Dedifferentiated amniotic fluid mesenchymal stem cell (primary cell): Measurements from ENCODE around the gene PPP4R1.
A peak's percentile ranks its signal among the peaks of the same experiment; 100 is the strongest.

Experiments used
- DNase-seq: peaks from one replicate; pipeline ENCODE4 v3.0.0-alpha.2; 2016; ENCODE audit errors: extremely low spot score

The PPP4R1 gene

GRCh38 chr18:9587924-9588323 lies 26.4 kb downstream of the PPP4R1 start:
- DNase-seq: no peak

- no peak for DNase-seq
These were observed 27.5 kb downstream of the PPP4R1 start for GRCh38 chr18:9586814-9587213.

GRCh38 chr18:9581667-9582066 lies 32.7 kb downstream of the PPP4R1 start:
- DNase-seq: no peak

- no peak for DNase-seq
These were observed 36.1 kb downstream of the PPP4R1 start for GRCh38 chr18:9578306-9578705.

- no peak for DNase-seq
These were observed 37.0 kb downstream of the PPP4R1 start for GRCh38 chr18:9577361-9577760.

GRCh38 chr18:9575558-9575957 lies 38.8 kb downstream of the PPP4R1 start:
- peak; percentile 96 for DNase-seq

- DNase-seq: no peak
These were observed 39.8 kb downstream of the PPP4R1 start for GRCh38 chr18:9574473-9575115.

- DNase-seq: no peak
These were observed 42.8 kb downstream of the PPP4R1 start for GRCh38 chr18:9571546-9571945.

- DNase-seq: no peak
These were observed 44.1 kb downstream of the PPP4R1 start for GRCh38 chr18:9570255-9570654.

- DNase-seq: no peak
These were observed 45.2 kb downstream of the PPP4R1 start for GRCh38 chr18:9569178-9569577.

- no peak for DNase-seq
These were observed 46.2 kb downstream of the PPP4R1 start for GRCh38 chr18:9568186-9568585.

- DNase-seq: no peak
These were observed 49.0 kb downstream of the PPP4R1 start for GRCh38 chr18:9565407-9565806.

GRCh38 chr18:9563331-9563730 lies 51.0 kb downstream of the PPP4R1 start:
- DNase-seq: no peak

GRCh38 chr18:9562584-9562983 lies 51.8 kb downstream of the PPP4R1 start:
- no peak for DNase-seq

GRCh38 chr18:9561759-9562158 lies 52.6 kb downstream of the PPP4R1 start:
- no peak for DNase-seq

GRCh38 chr18:9559253-9559652 lies 55.1 kb downstream of the PPP4R1 start:
- DNase-seq: no peak

GRCh38 chr18:9558387-9559064 lies 55.8 kb downstream of the PPP4R1 start:
- no peak for DNase-seq

GRCh38 chr18:9557250-9557943 lies 57.0 kb downstream of the PPP4R1 start:
- DNase-seq: no peak

- no peak for DNase-seq
These were observed 61.7 kb downstream of the PPP4R1 start for GRCh38 chr18:9552616-9553015.

GRCh38 chr18:9552191-9552590 lies 62.2 kb downstream of the PPP4R1 start:
- no peak for DNase-seq

- no peak for DNase-seq
These were observed 63.9 kb downstream of the PPP4R1 start for GRCh38 chr18:9550429-9550828.

- no peak for DNase-seq
These were observed 65.0 kb downstream of the PPP4R1 start for GRCh38 chr18:9549405-9549804.

- DNase-seq: no peak
These were observed 66.6 kb downstream of the PPP4R1 start for GRCh38 chr18:9547782-9548181.
